Measurements from ENCODE around the gene CSRNP3.

DNA sequence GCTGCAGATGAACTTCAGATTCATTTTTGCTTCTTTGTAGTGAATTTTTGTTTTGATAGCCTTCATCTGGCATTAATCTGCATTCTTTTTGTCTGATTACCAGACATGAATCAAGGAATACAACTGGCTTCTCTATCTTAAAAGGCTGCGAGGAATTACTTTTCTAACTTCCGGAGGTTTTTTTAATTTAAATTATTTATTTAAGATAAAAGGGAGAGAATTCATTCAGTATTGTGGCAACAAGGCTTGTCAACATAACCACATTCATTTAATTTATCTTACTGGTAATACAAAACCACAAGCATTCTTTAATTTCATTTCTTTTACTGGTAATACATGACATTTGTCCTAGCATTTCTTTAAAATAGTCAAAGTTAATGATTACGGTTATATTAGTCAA is 36.0 kb downstream of the CSRNP3 start:
- TF ChIP-seq, protein P1, sequence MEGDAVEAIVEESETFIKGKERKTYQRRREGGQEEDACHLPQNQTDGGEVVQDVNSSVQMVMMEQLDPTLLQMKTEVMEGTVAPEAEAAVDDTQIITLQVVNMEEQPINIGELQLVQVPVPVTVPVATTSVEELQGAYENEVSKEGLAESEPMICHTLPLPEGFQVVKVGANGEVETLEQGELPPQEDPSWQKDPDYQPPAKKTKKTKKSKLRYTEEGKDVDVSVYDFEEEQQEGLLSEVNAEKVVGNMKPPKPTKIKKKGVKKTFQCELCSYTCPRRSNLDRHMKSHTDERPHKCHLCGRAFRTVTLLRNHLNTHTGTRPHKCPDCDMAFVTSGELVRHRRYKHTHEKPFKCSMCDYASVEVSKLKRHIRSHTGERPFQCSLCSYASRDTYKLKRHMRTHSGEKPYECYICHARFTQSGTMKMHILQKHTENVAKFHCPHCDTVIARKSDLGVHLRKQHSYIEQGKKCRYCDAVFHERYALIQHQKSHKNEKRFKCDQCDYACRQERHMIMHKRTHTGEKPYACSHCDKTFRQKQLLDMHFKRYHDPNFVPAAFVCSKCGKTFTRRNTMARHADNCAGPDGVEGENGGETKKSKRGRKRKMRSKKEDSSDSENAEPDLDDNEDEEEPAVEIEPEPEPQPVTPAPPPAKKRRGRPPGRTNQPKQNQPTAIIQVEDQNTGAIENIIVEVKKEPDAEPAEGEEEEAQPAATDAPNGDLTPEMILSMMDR (conservative IDR thresholded peaks at IDR 0.05; ENCODE audit: low read depth, low read length), result no peak
- no peak for TF ChIP-seq EZH2 (IDR thresholded peaks at IDR 0.05; ENCODE audit: borderline replicate concordance, low read depth, low read length, poor library complexity, severe bottlenecking)
